ENCODE measurements around the gene DEPDC1.

- TF ChIP-seq POLR2AphosphoS5 (IDR thresholded peaks at IDR 0.05; ENCODE audit: insufficient read depth in 1 of 2, low read depth in 1 of 2), result no peak
- no peak for TF ChIP-seq CTCF (IDR thresholded peaks at IDR 0.05)
Measured at GRCh38 chr1:68464891-68465290, 32.0 kb downstream of the DEPDC1 start.
